Lower lobe of right lung (tissue), 2 donors: ENCODE data around the gene TNNI2. TPM values are rescaled to one million over a fixed set of nuclear protein-coding genes. Genes with fewer than 3 reads are reported as not detected.

Source experiments
- ATAC-seq, 2 donors: fragments of 200-7000 bp; cut with Tn5 transposase; one replicate each; pipeline ENCODE4 v1.9.1; 2020 to 2022; ENCODE audit warnings: mild to moderate bottlenecking in 2 of 2, moderate library complexity in 2 of 2
- DNase-seq: peaks from one replicate; pipeline ENCODE4 v3.0.0-alpha.2; 2020
- H3K27ac ChIP-seq: fragments of 200-600 bp; one replicate; pipeline ENCODE4 v1.8.0; 2022
- H3K27me3 ChIP-seq: fragments of 200-600 bp; one replicate; pipeline ENCODE4 v1.8.0; 2022; ENCODE audit warnings: low read depth
- H3K36me3 ChIP-seq: fragments of 200-600 bp; one replicate; pipeline ENCODE4 v1.8.0; 2022; ENCODE audit warnings: mild to moderate bottlenecking
- H3K4me1 ChIP-seq: fragments of 200-600 bp; one replicate; pipeline ENCODE4 v1.8.0; 2022
- H3K4me3 ChIP-seq: fragments of 200-600 bp; one replicate; pipeline ENCODE4 v1.8.0; 2022; ENCODE audit warnings: mild to moderate bottlenecking
- H3K9me3 ChIP-seq: fragments of 200-600 bp; one replicate; pipeline ENCODE4 v1.8.0; 2022
- CTCF ChIP-seq: fragments of 200-600 bp; IDR thresholded peaks from one replicate; pipeline ENCODE4 v1.8.0; 2022; ENCODE audit warnings: antibody characterized with exemption, mild to moderate bottlenecking
- intact Hi-C: fragments of 100-400 bp; cut with DNase I; formaldehyde crosslinking; loops from one replicate; pipeline ENCODE4 v1.11.0; 2022
- microRNA-seq: library from miRNA; unstranded; fragments of <30 nt; microRNA quantifications from one replicate; pipeline ENCODE4 v1.2.0, GENCODE V29; 2020; ENCODE audit warnings: borderline number of aligned reads
- total RNA-seq: library from RNA; stranded (reverse); fragmentation: NEBNext Ultra II Directional; extraction: Animal tissue kit (Norgen Biotek cat#: 25700); gene quantifications from one replicate; pipeline ENCODE4 v1.2.1, GENCODE V29; 2021
- donor health status: DM: no; HTN: yes; CAD: no; lungs with severe emphysema.

TNNI2 gene
- total RNA-seq, 1 donor from 2014 or later: 17.7 TPM

- Histone ChIP-seq H3K9me3 (no peaks in the 10 kb centered on the region), H3K4me3 (no peak overlapping the region), H3K36me3 (peaks cover 30% of the 10 kb centered on the region), H3K4me1 (no peaks in the 10 kb centered on the region), H3K27ac (peak overlapping the region; percentile 11), H3K27me3 (no peaks in the 10 kb centered on the region)
- DNase-seq: no peak
- intact Hi-C loops: no loop called here
- ATAC-seq: no peak
- TF ChIP-seq CTCF: no peak
Observed at GRCh38 chr11:1888811-1889210, 50.0 kb downstream of the TNNI2 start.

- no peaks in the 10 kb centered on the region for H3K9me3 ChIP-seq
- ATAC-seq: peak; percentile 69 to 74
- intact Hi-C loops: no loop called here
- no peaks in the 10 kb centered on the region for H3K27me3 ChIP-seq
- H3K36me3 ChIP-seq: peaks cover 24% of the 10 kb centered on the region
- peak; percentile 62 for DNase-seq
- no peaks in the 10 kb centered on the region for H3K4me1 ChIP-seq
- TF ChIP-seq CTCF: no peak
- peak overlapping the region; percentile 11 for H3K27ac ChIP-seq
- no peak overlapping the region for H3K4me3 ChIP-seq
Observed at GRCh38 chr11:1889224-1889930, 50.6 kb downstream of the TNNI2 start.

GRCh38 chr11:1889941-1890855, 51.4 kb downstream of the TNNI2 start:
- H3K27ac ChIP-seq: no peak overlapping the region
- no peaks in the 10 kb centered on the region for H3K9me3 ChIP-seq
- ATAC-seq (no peak), DNase-seq (no peak)
- H3K27me3 ChIP-seq: no peaks in the 10 kb centered on the region
- H3K36me3 ChIP-seq: peaks cover 19% of the 10 kb centered on the region
- intact Hi-C loops: no loop called here
- no peak for TF ChIP-seq CTCF
- no peak overlapping the region for H3K4me3 ChIP-seq
- no peaks in the 10 kb centered on the region for H3K4me1 ChIP-seq

Small RNA genes lying within 50 kb of the gene (microRNA-seq; reads per million reads assigned to microRNA genes)
- gene MIR4298 (not detected), gene MIR7847 (not detected)

Other genes with a start within 250 kb of the TNNI2 start
- not detected for gene KRTAP5-2, start 240.7 kb upstream of the TNNI2 start, total RNA-seq
- not detected for gene KRTAP5-3, start 230.5 kb upstream of the TNNI2 start, total RNA-seq
- not detected for gene KRTAP5-4, start 216.8 kb upstream of the TNNI2 start, total RNA-seq
- not detected for gene KRTAP5-5, start 209.2 kb upstream of the TNNI2 start, total RNA-seq
- gene KRTAP5-6, start 141.8 kb upstream of the TNNI2 start, total RNA-seq: not detected
- gene IFITM10, start 88.4 kb upstream of the TNNI2 start, total RNA-seq: 9.2 TPM
- 2,919 TPM for gene CTSD, start 75.1 kb upstream of the TNNI2 start, total RNA-seq
- 18.5 TPM for gene SYT8, start 4.0 kb upstream of the TNNI2 start, total RNA-seq
- 90.4 TPM for gene LSP1, start 14.1 kb downstream of the TNNI2 start, total RNA-seq
- not detected for gene PRR33, start 52.9 kb downstream of the TNNI2 start, total RNA-seq
- gene TNNT3, start 80.7 kb downstream of the TNNI2 start, total RNA-seq: 4.7 TPM
- gene MRPL23, start 108.4 kb downstream of the TNNI2 start, total RNA-seq: 59.2 TPM
- gene H19, start 158.9 kb downstream of the TNNI2 start, total RNA-seq: 87.6 TPM